ENCODE results near the gene C1QTNF5. TPM values are rescaled to one million over a fixed set of nuclear protein-coding genes. Genes with fewer than 3 reads are reported as not detected.

The C1QTNF5 gene
- total RNA-seq, 1 donor from 2014 or later, result 17.5 TPM

DNA sequence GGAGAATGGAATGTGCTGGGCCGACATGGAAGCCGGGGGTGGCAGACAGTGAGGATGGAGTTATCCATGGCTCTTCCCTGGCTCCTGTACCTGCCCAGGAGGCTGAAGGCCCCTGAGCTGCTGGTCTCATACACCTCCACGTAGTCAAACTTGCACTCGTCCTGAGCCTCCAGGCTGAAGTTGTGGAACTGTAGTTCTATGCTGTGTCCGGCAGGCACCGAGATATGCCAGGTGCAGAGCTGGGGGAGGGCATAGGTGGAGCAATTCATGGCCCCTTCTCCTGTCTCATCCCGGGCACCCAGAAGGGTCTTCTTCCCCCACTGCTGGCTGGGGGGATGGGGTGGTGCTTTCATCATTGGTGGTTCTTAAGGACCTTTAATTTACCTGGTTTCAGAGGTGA is 3.0 kb upstream of the C1QTNF5 start:
- ATAC-seq (no peak), DNase-seq (ENCODE audit: missing footprints) (no peak)
- intact Hi-C loops (cut with DNase I), result no loop called here

GRCh38 chr11:119342362-119343130 is 1.9 kb upstream of the C1QTNF5 start:
- no peak for ATAC-seq
- intact Hi-C loops (cut with DNase I), result no loop called here
- peak; percentile 47 for DNase-seq (ENCODE audit: missing footprints)

GRCh38 chr11:119342023-119342300 is 1.3 kb upstream of the C1QTNF5 start:
- peak; percentile 42 for DNase-seq (ENCODE audit: missing footprints)
- intact Hi-C loops (cut with DNase I), result no loop called here
- no peak for ATAC-seq

DNA sequence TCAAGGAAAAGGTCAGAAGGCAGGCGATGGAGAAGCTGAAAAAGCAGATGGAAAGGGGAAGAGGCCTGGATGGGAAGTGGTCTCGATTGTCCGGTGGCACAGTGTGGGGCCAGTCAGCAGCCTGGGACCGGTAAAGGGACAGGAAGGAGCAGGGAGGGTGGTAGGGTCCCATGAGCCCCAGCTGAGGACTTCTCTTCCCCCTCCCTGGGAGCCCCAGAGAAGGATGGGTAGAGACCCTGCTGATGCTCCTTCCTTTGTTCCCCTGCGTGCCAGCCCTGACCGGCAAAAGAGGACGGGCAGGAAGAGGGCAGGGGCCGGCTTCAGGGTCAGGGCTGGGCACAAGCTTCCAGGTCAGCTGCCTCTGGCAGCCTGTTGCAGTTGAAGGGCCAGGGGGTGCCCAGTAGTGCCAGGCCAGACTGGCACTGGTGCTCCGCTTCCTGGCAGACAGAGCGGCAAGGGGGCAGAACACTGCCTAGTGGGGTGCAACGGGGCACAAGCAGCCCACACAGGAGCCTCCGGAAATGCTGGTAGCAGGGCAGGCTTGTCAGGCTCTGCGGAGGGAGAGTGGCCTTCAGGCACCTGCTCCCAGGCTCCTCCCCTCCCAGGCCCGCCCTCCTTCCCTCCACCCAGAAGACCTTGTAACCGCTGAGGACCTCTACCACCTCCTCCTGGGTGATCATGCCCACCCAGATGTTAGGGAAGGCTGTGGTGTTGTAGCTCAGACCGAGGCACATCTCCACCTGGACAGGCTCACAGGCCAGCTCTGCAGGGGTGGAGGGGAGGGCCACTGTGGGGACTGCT is 739 bp upstream of the C1QTNF5 start:
- DNase-seq (ENCODE audit: missing footprints) (peak; percentile 68), ATAC-seq (no peak)
- intact Hi-C loops (cut with DNase I), result loop anchor here (2.0 kb wide), 1 partner anchor 33 kb away; no protein-coding TSS in a partner anchor

DNA sequence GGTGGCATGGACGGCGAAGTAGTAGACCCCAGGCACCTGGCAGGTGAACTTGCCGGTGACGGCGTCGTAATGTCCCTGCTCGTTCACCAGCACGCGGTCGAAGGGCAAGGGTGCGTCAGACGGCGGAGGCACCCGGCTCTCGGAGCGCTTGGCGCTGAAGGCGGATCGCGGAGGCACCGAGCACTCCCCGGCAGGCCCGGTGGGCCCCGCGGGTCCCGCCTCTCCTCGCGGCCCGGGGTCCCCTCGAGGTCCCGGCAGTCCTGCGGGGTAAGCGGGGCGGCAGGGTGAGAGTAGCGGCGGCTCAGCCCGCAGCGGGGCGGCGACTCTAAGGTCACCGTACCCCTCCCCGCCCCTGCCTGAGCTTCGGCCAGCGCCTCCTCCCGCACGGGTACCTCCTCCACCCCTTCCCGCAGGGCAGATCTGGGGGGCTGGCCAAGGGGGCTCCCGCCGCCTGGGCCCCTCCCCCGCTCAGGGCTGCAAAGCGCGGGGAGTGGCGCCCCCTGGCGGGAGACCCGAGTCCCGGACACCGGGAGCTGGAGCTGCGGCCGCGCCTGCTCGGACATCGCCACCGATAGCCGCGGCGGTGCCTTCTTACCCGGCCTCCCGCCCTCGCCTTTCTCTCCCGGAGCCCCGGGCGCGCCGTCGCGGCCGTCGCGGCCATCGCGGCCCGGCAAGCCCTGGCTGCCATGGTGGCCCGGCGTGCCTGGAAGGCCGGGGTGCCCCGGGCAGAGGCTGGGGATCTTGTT is 921 bp downstream of the C1QTNF5 start:
- intact Hi-C loops (cut with DNase I), result loop anchor here (2.0 kb wide), 1 partner anchor 35 kb away; no protein-coding TSS in a partner anchor

GRCh38 chr11:119338965-119339588 is 1.6 kb downstream of the C1QTNF5 start:
- no peak for ATAC-seq
- intact Hi-C loops (cut with DNase I), result no loop called here
- DNase-seq (ENCODE audit: missing footprints), result peak; percentile 64

More for the DNA sequence above, 921 bp downstream of the C1QTNF5 start:
- ATAC-seq (peak; percentile 66), DNase-seq (ENCODE audit: missing footprints) (peak; percentile 87)

DNA sequence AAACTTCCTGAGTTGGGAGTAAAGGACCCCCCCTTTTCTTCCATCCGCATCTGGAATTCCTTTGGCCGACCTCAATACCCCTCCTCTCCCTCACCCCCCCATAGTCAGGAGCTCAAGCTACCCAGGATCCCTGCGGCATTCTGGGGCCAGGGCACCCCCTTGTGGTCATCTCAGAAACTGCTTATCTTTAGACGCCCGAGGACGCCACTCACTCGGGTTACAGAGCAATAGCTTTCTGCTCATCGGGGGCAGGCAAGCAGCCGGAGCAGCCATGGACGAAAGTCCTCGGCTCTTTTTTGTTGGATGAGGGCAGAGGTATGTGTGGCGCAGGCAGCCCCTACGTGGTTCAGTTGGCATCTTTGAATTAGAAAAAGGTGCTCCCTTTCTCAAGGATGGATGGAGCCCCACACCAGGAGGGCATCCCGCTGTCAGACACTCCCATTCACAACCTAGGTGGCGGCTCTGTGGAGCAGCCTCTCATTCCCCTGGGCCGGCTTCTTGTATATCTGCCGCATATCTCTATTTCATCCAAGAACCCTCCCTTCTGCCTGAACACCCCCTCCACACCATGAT is 2.3 kb downstream of the C1QTNF5 start:
- DNase-seq (ENCODE audit: missing footprints) (peak; percentile 85), ATAC-seq (no peak)
- intact Hi-C loops (cut with DNase I), result no loop called here

DNA sequence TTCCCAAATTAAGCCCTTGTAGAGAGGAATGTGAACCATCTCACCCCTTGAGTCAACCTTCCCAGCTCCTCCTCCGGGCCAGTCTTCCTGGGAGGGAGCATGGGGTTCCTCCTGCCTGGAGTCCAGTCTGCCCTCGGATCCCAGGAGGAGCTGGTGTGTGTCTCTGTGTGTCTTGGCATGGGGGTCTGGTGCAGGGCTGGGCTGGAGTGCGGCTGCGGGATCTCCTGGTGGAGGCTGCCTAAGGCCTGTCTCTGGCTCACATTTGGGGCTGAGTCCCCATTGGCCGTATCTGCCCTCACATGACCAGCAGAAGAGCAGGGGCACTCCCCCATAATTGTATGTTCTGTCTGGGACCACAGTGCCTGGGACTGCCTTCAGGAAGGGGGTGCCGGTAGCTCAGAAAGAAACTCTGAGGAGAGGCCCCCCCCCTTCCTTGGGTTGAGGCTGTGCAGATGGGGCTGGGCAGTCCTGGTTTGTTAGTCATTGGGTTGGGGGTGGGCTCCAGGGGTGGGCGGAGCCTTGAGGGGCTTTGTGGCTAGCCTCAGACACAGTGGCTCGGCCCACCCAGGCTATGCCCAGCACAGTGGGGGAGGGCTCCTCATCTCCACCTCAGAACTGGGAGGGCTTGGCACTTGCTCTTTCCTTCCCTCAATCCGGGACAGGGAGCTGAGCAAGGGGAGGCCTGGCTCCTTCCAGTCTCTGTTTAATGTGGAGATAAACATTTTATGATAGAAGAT is 2.9 kb downstream of the C1QTNF5 start:
- no peak for ATAC-seq
- DNase-seq (ENCODE audit: missing footprints), result peak; percentile 23
- intact Hi-C loops (cut with DNase I), result no loop called here

DNA sequence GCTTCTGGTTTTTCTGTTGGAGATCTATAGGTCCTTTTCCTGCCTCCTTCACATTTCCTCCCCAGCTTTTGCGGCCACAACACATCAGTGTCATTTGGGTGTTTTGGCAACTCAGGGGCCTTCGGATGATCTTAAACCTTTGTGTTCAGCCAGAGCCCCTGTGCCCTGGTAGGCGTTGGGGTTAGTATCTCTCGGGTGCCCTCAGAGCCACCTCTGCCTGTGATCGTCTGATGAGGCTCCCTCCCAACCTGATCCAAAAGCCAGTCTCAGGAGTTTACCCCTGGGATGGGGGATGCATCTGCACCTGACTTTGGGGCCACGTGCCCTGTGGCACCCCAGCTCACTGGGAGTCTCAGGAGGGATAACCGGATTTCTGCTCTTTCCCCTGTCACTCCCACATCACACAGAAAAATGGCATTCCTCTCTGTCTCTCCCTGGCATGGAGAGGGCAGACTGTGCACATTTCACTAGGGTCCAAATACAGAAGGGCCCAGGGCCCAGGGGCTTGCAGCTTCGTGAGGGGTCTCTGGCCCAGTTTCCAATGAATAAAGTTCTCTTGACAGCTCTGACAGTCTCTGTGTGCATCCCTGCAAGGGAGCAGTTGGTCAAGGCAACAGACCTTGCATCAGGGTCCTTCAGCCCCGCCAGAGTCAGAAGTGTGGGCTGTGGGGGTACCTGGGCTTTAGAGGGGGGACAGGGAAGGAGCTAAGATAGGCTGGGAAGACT is 3.8 kb downstream of the C1QTNF5 start:
- ATAC-seq, result no peak
- intact Hi-C loops (cut with DNase I), result no loop called here
- peak; percentile 25 for DNase-seq (ENCODE audit: missing footprints)

- intact Hi-C loops (cut with DNase I), result no loop called here
- peak; percentile 62 for DNase-seq (ENCODE audit: missing footprints)
- ATAC-seq, result no peak
Observed at GRCh38 chr11:119335655-119336543, 4.8 kb downstream of the C1QTNF5 start.

- intact Hi-C loops (cut with DNase I), result no loop called here
- ATAC-seq, result no peak
Observed at GRCh38 chr11:119335091-119335654, 5.5 kb downstream of the C1QTNF5 start.

DNA sequence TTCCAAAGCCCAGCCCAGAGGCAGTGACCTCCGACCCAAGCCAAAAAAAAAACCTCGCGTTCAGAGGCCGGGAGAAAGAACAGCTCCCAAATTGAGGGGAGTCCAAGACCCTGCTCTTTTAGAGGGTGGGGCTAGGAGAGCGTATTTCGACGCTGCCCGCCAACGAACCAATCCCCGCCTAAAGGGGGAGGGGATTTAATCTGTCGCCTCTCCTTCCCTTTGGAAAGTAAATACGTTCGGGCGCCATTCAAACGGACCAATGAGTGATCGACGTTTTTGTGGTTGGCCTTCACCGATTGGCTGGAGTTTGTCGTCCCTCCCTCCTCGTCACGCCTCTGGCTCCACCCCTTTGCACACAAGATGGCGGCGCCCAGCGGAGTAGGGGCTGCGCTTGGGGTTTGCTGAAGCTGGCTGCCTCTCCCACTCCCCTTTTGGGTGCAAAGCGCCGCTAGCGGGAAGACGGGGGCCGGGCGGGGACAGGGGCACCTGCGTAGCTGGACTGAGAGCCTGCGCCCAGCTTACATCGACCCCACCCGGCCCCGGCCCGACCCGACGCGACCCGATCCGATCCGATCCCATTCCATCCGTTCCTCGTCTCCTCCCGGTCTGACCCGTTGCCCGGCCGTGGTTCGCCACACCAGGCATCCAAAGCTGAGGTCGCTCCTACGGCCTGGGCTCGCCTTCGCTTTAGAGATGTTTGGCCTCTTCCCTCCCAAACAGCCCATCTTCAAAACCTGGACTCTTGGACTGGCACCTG is 6.3 kb downstream of the C1QTNF5 start, which contains the start of gene RNF26:
TSS of gene RNF26 (plus strand) at position 354 of the 757 bp plus-strand sequence. CDS start 596 bp downstream, outside the sequence.
- ATAC-seq (peak; percentile 93), DNase-seq (ENCODE audit: missing footprints) (peak; percentile 94)
- intact Hi-C loops (cut with DNase I), result no loop called here

More at GRCh38 chr11:119335091-119335654, 5.5 kb downstream of the C1QTNF5 start:
- peak; percentile 65 for DNase-seq (ENCODE audit: missing footprints)

GRCh38 chr11:119332111-119332765 is 8.4 kb downstream of the C1QTNF5 start:
- no peak for ATAC-seq
- intact Hi-C loops (cut with DNase I), result no loop called here
- no peak for DNase-seq (ENCODE audit: missing footprints)

- no peak for DNase-seq (ENCODE audit: missing footprints)
- no peak for ATAC-seq
- intact Hi-C loops (cut with DNase I), result no loop called here
Observed at GRCh38 chr11:119330237-119330636, 10.4 kb downstream of the C1QTNF5 start.

DNA sequence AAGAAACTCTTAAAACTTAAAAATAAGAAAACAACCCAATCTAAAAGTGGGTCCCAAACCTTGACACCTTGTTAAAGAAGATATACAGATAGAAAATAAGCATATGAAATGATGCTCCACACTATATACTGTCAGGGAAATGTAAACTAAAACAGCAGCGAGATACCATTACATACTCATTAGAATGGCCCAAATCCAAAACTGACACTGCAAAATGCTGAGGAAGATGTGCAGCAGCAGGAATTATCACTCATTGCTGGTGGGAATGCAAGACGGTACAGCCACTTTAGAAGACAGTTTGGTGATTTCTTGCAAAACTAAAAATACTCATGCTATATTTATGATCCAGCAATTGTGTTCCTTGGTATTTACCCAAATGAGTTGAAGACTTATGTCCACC is 11.4 kb downstream of the C1QTNF5 start:
- intact Hi-C loops (cut with DNase I), result no loop called here
- no peak for ATAC-seq
- DNase-seq (ENCODE audit: missing footprints), result no peak

Data from Right ventricle myocardium inferior (tissue), 1 donor.